GM23338 (cell line): ENCODE data around the gene TBCD. TPM values are rescaled to one million over a fixed set of nuclear protein-coding genes. Genes with fewer than 3 reads are reported as not detected.

Experiments used
- ATAC-seq: fragments of 200-7000 bp; cut with Tn5 transposase; 3 replicates; pipeline ENCODE4 v1.9.1; 2020
- DNase-seq: peaks from one replicate; pipeline ENCODE4 v3.0.0-alpha.2; 2015; ENCODE audit warnings: low spot score
- H2AFZ ChIP-seq: fragments of 200-600 bp; sonication (generic); 2 replicates; pipeline ENCODE4 v1.8.0; 2016; ENCODE audit warnings: antibody characterized with exemption, mild to moderate bottlenecking, moderate library complexity
- H3F3A ChIP-seq: fragments of 200-600 bp; sonication (generic); replicated peaks from 2 replicates; pipeline ENCODE4 v1.8.0; 2017; ENCODE audit warnings: antibody characterized with exemption, mixed run types, low read depth
- H3K27ac ChIP-seq: fragments of 200-600 bp; sonication (generic); 2 replicates; pipeline ENCODE4 v1.6.1; 2016; ENCODE audit warnings: low read depth
- H3K27me3 ChIP-seq: fragments of 200-600 bp; sonication (generic); 2 replicates; pipeline ENCODE4 v1.8.0; 2016; ENCODE audit warnings: mild to moderate bottlenecking, mixed run types, moderate library complexity; ENCODE audit not compliant: insufficient read depth
- H3K36me3 ChIP-seq: fragments of 200-600 bp; sonication (generic); 2 replicates; pipeline ENCODE4 v1.8.0; 2016; ENCODE audit warnings: mild to moderate bottlenecking; ENCODE audit not compliant: insufficient read depth
- H3K4me1 ChIP-seq: fragments of 200-600 bp; sonication (generic); 2 replicates; pipeline ENCODE4 v1.8.0; 2016; ENCODE audit warnings: mild to moderate bottlenecking, moderate library complexity; ENCODE audit not compliant: insufficient read depth
- H3K4me2 ChIP-seq: fragments of 200-600 bp; sonication (generic); 2 replicates; pipeline ENCODE4 v1.7.1; 2017; ENCODE audit warnings: mixed run types
- H3K4me3 ChIP-seq: fragments of 200-600 bp; sonication (generic); 2 replicates; pipeline ENCODE4 v1.6.1; 2016; ENCODE audit warnings: mixed run types
- H3K79me2 ChIP-seq: fragments of 200-600 bp; sonication (generic); replicated peaks from 2 replicates; pipeline ENCODE4 v1.8.0; 2017; ENCODE audit warnings: mild to moderate bottlenecking; ENCODE audit not compliant: insufficient read depth
- H3K9me2 ChIP-seq: fragments of 200-600 bp; sonication (generic); 2 replicates; pipeline ENCODE4 v1.8.0; 2017; ENCODE audit not compliant: insufficient read depth
- H4K20me1 ChIP-seq: fragments of 200-600 bp; sonication (generic); replicated peaks from 2 replicates; pipeline ENCODE4 v1.8.0; 2017; ENCODE audit warnings: mild to moderate bottlenecking; ENCODE audit not compliant: insufficient read depth
- H3K27ac Mint-ChIP-seq: 2 replicates; pipeline ENCODE4 v1.8.0; 2020; ENCODE audit warnings: inconsistent platforms, mild to moderate bottlenecking, moderate library complexity, mixed read lengths
- H3K27me3 Mint-ChIP-seq: 3 replicates; pipeline ENCODE4 v1.8.0; 2022; ENCODE audit warnings: low read depth, mild to moderate bottlenecking, moderate library complexity, mixed read lengths, inconsistent platforms; ENCODE audit not compliant: insufficient read depth, poor library complexity
- H3K36me3 Mint-ChIP-seq: 3 replicates; pipeline ENCODE4 v1.8.0; 2021; ENCODE audit warnings: low read depth, mild to moderate bottlenecking, inconsistent platforms, moderate library complexity, mixed read lengths
- H3K4me1 Mint-ChIP-seq: 3 replicates; pipeline ENCODE4 v1.8.0; 2020; ENCODE audit warnings: mild to moderate bottlenecking, inconsistent platforms, mixed read lengths
- H3K4me3 Mint-ChIP-seq: 3 replicates; pipeline ENCODE4 v1.8.0; 2021; ENCODE audit warnings: moderate library complexity, mild to moderate bottlenecking, inconsistent platforms, mixed read lengths
- H3K9me3 Mint-ChIP-seq: 3 replicates; pipeline ENCODE4 v1.8.0; 2020; ENCODE audit warnings: moderate library complexity, mild to moderate bottlenecking, inconsistent platforms, mixed read lengths
- CREB1 ChIP-seq: fragments of 250-450 bp; sonication (Bioruptor Pico); IDR thresholded peaks from 2 replicates; pipeline ENCODE4 v1.5.0; 2020; ENCODE audit warnings: low read depth, mild to moderate bottlenecking, moderate library complexity
- EZH2 ChIP-seq: fragments of 200-600 bp; sonication (generic); IDR thresholded peaks from one replicate; pipeline ENCODE4 v1.8.0; 2017; ENCODE audit warnings: antibody characterized with exemption, mild to moderate bottlenecking, low read depth; ENCODE audit not compliant: unreplicated experiment
- JUNB ChIP-seq: IDR thresholded peaks from one replicate; pipeline ENCODE4 v1.6.1; 2016; ENCODE audit warnings: antibody characterized with exemption; ENCODE audit not compliant: unreplicated experiment
- POLR2AphosphoS5 ChIP-seq: IDR thresholded peaks from 2 replicates; pipeline ENCODE4 v1.6.1; 2016; ENCODE audit warnings: antibody characterized with exemption, low read depth
- ZNF114 ChIP-seq: fragments of 250-450 bp; sonication (Bioruptor Pico); IDR thresholded peaks from 2 replicates; pipeline ENCODE4 v1.5.0; 2020; ENCODE audit warnings: mild to moderate bottlenecking, moderate library complexity
- ZNF331 ChIP-seq: fragments of 250-450 bp; sonication (Bioruptor Pico); IDR thresholded peaks from 2 replicates; pipeline ENCODE4 v1.5.0; 2020; ENCODE audit warnings: low read depth, mild to moderate bottlenecking, moderate library complexity
- polyA plus RNA-seq: library from polyadenylated mRNA; unstranded; fragments of >200 nt; fragmentation: Nextera tagmentation; extraction: Ambion mirVana; gene quantifications from 2 replicates; pipeline ENCODE4 v1.2.1, GENCODE V29; 2016
- total RNA-seq: library from RNA; depleted of rRNA; stranded (reverse); fragments of >200 nt; shearing (Covaris generic); gene quantifications from 2 replicates; pipeline ENCODE4 v1.2.3, GENCODE V29; 2014
- TF ChIP-seq, protein P1 (sequence below): IDR thresholded peaks from one replicate; pipeline ENCODE4 v1.6.1; 2018; ENCODE audit warnings: antibody characterized with exemption; ENCODE audit not compliant: unreplicated experiment
- TF ChIP-seq, protein P2 (sequence below), 2 experiments: fragments of 200-600 bp in 1 of 2; sonication (generic) in 1 of 2; conservative IDR thresholded peaks; 2 replicates each; pipeline versions ENCODE4 v1.5.1 to v1.6.1; 2016 to 2017; ENCODE audit warnings: antibody characterized with exemption in 2 of 2, low read depth in 2 of 2, mild to moderate bottlenecking in 2 of 2, moderate library complexity in 1 of 2
- TF ChIP-seq, protein P3 (sequence below): IDR thresholded peaks from 2 replicates; pipeline ENCODE4 v1.6.1; 2016; ENCODE audit warnings: antibody characterized with exemption

The TBCD gene
- total and polyA plus RNA-seq, 2 experiments from 2014 or later: 75.0 to 116 TPM

DNA sequence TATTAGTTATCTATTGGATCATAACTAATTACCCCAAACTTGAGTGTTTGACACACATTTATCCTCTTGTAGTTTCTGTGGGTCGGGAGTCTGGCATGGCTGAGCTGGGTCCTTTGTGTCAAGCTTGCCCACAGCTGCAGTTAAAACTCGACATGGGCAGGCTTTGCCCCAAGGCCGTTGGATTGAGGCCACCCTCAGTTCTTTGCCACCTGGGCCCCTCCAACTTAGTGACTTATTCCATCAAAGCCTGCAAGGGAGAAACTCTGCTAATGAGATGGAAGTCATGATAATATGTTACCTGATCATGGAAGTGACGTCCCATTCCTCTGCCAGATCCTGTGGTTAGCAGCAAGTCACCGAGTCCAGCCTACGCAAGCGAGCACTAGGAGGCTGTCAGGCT is 17.2 kb downstream of the TBCD start:
- peaks cover 4% of the 10 kb centered on the region for H3K27me3 Mint-ChIP-seq
- Histone ChIP-seq H3K4me2 (no peak overlapping the region), H2AFZ (no peak overlapping the region), H3K4me1 (no peaks in the 10 kb centered on the region), H3K36me3 (peaks cover 41% of the 10 kb centered on the region), H3K27me3 (no peaks in the 10 kb centered on the region), H3K9me2 (no peaks in the 10 kb centered on the region), H3K27ac (no peak overlapping the region), H3K4me3 (no peak overlapping the region), H3F3A (peaks cover 13% of the 10 kb centered on the region; the same call in 1 of the 2 replicates), H4K20me1 (peaks cover 31% of the 10 kb centered on the region), H3K79me2 (peaks cover 12% of the 10 kb centered on the region)
- ATAC-seq (no peak), DNase-seq (no peak)
- H3K4me1 Mint-ChIP-seq: no peaks in the 10 kb centered on the region
- no peaks in the 10 kb centered on the region for H3K9me3 Mint-ChIP-seq
- TF ChIP-seq, protein P1, sequence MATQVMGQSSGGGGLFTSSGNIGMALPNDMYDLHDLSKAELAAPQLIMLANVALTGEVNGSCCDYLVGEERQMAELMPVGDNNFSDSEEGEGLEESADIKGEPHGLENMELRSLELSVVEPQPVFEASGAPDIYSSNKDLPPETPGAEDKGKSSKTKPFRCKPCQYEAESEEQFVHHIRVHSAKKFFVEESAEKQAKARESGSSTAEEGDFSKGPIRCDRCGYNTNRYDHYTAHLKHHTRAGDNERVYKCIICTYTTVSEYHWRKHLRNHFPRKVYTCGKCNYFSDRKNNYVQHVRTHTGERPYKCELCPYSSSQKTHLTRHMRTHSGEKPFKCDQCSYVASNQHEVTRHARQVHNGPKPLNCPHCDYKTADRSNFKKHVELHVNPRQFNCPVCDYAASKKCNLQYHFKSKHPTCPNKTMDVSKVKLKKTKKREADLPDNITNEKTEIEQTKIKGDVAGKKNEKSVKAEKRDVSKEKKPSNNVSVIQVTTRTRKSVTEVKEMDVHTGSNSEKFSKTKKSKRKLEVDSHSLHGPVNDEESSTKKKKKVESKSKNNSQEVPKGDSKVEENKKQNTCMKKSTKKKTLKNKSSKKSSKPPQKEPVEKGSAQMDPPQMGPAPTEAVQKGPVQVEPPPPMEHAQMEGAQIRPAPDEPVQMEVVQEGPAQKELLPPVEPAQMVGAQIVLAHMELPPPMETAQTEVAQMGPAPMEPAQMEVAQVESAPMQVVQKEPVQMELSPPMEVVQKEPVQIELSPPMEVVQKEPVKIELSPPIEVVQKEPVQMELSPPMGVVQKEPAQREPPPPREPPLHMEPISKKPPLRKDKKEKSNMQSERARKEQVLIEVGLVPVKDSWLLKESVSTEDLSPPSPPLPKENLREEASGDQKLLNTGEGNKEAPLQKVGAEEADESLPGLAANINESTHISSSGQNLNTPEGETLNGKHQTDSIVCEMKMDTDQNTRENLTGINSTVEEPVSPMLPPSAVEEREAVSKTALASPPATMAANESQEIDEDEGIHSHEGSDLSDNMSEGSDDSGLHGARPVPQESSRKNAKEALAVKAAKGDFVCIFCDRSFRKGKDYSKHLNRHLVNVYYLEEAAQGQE: no peak
- TF ChIP-seq, protein P2, sequence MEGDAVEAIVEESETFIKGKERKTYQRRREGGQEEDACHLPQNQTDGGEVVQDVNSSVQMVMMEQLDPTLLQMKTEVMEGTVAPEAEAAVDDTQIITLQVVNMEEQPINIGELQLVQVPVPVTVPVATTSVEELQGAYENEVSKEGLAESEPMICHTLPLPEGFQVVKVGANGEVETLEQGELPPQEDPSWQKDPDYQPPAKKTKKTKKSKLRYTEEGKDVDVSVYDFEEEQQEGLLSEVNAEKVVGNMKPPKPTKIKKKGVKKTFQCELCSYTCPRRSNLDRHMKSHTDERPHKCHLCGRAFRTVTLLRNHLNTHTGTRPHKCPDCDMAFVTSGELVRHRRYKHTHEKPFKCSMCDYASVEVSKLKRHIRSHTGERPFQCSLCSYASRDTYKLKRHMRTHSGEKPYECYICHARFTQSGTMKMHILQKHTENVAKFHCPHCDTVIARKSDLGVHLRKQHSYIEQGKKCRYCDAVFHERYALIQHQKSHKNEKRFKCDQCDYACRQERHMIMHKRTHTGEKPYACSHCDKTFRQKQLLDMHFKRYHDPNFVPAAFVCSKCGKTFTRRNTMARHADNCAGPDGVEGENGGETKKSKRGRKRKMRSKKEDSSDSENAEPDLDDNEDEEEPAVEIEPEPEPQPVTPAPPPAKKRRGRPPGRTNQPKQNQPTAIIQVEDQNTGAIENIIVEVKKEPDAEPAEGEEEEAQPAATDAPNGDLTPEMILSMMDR (conservative IDR thresholded peaks at IDR 0.05; ENCODE audit: low read depth in 2 of 2): no peak
- TF ChIP-seq ZNF114 (CRISPR knock-in tag): no peak
- TF ChIP-seq, protein P3, sequence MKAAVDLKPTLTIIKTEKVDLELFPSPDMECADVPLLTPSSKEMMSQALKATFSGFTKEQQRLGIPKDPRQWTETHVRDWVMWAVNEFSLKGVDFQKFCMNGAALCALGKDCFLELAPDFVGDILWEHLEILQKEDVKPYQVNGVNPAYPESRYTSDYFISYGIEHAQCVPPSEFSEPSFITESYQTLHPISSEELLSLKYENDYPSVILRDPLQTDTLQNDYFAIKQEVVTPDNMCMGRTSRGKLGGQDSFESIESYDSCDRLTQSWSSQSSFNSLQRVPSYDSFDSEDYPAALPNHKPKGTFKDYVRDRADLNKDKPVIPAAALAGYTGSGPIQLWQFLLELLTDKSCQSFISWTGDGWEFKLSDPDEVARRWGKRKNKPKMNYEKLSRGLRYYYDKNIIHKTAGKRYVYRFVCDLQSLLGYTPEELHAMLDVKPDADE: no peak
- no peak for TF ChIP-seq POLR2AphosphoS5
- no peak overlapping the region for H3K27ac Mint-ChIP-seq
- peaks cover 78% of the 10 kb centered on the region for H3K36me3 Mint-ChIP-seq
- H3K4me3 Mint-ChIP-seq: no peak overlapping the region

DNA sequence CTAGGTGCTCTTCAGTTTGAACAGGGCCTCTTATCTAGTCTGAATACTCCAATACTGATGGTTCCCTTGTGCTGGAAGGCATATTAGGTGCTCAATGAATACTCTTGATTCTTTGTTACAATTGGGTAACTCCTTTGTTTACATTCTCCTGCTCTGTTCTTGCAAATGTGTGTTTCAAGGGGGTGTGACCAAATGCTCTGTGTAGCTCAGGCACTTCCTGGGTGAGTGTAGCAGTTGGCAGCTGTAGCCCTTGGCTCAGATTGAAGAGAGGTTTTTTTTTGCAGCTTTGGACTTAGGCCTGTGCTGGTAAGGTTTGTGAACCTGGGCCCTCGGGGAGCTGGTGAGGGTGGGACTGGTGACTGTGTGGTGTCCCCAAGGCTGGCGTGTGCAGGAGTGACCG is 20.2 kb downstream of the TBCD start:
- Histone ChIP-seq H3K79me2 (peaks cover 15% of the 10 kb centered on the region), H3K9me2 (no peaks in the 10 kb centered on the region), H3K4me2 (no peak overlapping the region), H4K20me1 (peaks cover 28% of the 10 kb centered on the region), H3K4me1 (no peaks in the 10 kb centered on the region), H3K4me3 (no peak overlapping the region), H3K27ac (no peak overlapping the region), H2AFZ (no peak overlapping the region), H3F3A (peaks cover 8% of the 10 kb centered on the region), H3K27me3 (no peaks in the 10 kb centered on the region), H3K36me3 (peaks cover 44% of the 10 kb centered on the region)
- no peak overlapping the region for H3K27ac Mint-ChIP-seq
- DNase-seq: no peak
- peaks cover 3% of the 10 kb centered on the region for H3K27me3 Mint-ChIP-seq
- no peaks in the 10 kb centered on the region; the same call in 2 of the 3 replicates for H3K4me1 Mint-ChIP-seq
- H3K4me3 Mint-ChIP-seq: no peak overlapping the region
- H3K9me3 Mint-ChIP-seq: no peaks in the 10 kb centered on the region
- no peak for ATAC-seq
- H3K36me3 Mint-ChIP-seq: peaks cover 79% of the 10 kb centered on the region
- TF ChIP-seq EZH2 (no peak), ZNF114 (CRISPR knock-in tag) (no peak), JUNB (no peak), ZNF331 (CRISPR knock-in tag) (no peak), CREB1 (CRISPR knock-in tag) (no peak)
- TF ChIP-seq, protein P2 (conservative IDR thresholded peaks at IDR 0.05; ENCODE audit: low read depth in 2 of 2): no peak
